ENCODE data around the gene COQ9.

DNA sequence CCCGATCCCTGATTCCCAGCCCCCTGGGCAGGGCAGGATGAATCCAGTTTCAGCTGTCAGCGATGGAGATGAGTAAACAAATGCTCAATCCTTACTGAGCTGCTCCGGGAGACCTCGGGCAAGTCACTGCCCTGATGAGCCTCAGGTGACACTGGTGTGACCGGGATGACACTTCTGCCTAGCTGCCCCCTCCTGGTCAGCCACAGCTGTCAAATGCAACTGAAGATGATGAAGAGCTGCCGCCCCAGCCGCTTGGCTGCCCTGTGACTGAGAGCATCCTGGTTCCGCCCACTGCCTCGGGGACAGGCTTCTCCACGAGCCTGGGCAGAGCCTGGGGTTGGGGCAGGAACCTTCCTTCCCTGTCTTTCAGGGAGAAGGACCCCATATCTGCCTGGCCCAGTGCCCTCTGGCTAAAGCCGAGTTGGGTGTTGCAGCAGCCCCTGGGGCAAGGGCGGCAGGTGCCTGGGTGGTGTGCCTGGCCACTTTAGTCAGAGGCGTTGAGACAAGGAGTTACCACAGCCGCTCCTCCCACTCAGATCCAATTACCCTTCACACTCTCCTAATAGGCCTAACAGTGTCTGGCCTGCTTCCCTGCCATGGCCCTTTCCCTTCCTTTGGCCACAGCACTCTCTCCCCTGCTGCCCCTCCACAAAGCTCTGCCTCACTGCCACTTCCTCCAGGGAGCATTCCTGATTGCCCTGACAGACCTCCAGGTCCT is 37.2 kb upstream of the COQ9 start:
- TF ChIP-seq, protein P1, sequence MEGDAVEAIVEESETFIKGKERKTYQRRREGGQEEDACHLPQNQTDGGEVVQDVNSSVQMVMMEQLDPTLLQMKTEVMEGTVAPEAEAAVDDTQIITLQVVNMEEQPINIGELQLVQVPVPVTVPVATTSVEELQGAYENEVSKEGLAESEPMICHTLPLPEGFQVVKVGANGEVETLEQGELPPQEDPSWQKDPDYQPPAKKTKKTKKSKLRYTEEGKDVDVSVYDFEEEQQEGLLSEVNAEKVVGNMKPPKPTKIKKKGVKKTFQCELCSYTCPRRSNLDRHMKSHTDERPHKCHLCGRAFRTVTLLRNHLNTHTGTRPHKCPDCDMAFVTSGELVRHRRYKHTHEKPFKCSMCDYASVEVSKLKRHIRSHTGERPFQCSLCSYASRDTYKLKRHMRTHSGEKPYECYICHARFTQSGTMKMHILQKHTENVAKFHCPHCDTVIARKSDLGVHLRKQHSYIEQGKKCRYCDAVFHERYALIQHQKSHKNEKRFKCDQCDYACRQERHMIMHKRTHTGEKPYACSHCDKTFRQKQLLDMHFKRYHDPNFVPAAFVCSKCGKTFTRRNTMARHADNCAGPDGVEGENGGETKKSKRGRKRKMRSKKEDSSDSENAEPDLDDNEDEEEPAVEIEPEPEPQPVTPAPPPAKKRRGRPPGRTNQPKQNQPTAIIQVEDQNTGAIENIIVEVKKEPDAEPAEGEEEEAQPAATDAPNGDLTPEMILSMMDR (IDR thresholded peaks at IDR 0.05) = no peak
- no peak for TF ChIP-seq POLR2A (IDR thresholded peaks at IDR 0.05)
- no peak for TF ChIP-seq POLR2AphosphoS5 (IDR thresholded peaks at IDR 0.05)
